RWPE2 (cell line): Measurements from ENCODE around the gene SDHA.

Experiments used
- ATAC-seq: fragments of 200-7000 bp; cut with Tn5 transposase; 3 replicates; pipeline ENCODE4 v1.9.1; 2021; ENCODE audit warnings: low read depth
- DNase-seq: peaks from one replicate; pipeline ENCODE4 v3.0.0-alpha.2; 2020; ENCODE audit warnings: low spot score
- H3K27ac ChIP-seq: fragments of 450-650 bp; 2 replicates; pipeline ENCODE4 v1.5.1; 2017; ENCODE audit warnings: mild to moderate bottlenecking; ENCODE audit not compliant: poor library complexity, severe bottlenecking
- H3K27me3 ChIP-seq: fragments of 250-450 bp; sonication (Bioruptor Pico); 2 replicates; pipeline ENCODE4 v1.5.1; 2021; ENCODE audit warnings: mild to moderate bottlenecking, moderate library complexity; ENCODE audit not compliant: insufficient read depth, poor library complexity, severe bottlenecking
- H3K36me3 ChIP-seq: fragments of 250-450 bp; sonication (Bioruptor Pico); 2 replicates; pipeline ENCODE4 v1.5.1; 2020; ENCODE audit warnings: low read depth, mild to moderate bottlenecking, moderate library complexity
- H3K4me1 ChIP-seq: fragments of 250-450 bp; sonication (Bioruptor Pico); 2 replicates; pipeline ENCODE4 v1.5.1; 2021; ENCODE audit warnings: mild to moderate bottlenecking, moderate library complexity; ENCODE audit not compliant: insufficient read depth, poor library complexity, severe bottlenecking
- H3K4me3 ChIP-seq: fragments of 250-450 bp; sonication (Bioruptor Pico); 2 replicates; pipeline ENCODE4 v1.5.1; 2021; ENCODE audit warnings: mild to moderate bottlenecking, moderate library complexity; ENCODE audit not compliant: severe bottlenecking
- H3K9me3 ChIP-seq: fragments of 250-450 bp; sonication (Bioruptor Pico); 2 replicates; pipeline ENCODE4 v1.5.1; 2021; ENCODE audit warnings: mild to moderate bottlenecking, moderate library complexity; ENCODE audit not compliant: severe bottlenecking
- TF ChIP-seq, protein P1 (sequence below): fragments of 450-650 bp; IDR thresholded peaks from one replicate; pipeline ENCODE4 v1.5.1; 2017; ENCODE audit warnings: mild to moderate bottlenecking, moderate library complexity; ENCODE audit not compliant: poor library complexity, severe bottlenecking

Gene SDHA

DNA sequence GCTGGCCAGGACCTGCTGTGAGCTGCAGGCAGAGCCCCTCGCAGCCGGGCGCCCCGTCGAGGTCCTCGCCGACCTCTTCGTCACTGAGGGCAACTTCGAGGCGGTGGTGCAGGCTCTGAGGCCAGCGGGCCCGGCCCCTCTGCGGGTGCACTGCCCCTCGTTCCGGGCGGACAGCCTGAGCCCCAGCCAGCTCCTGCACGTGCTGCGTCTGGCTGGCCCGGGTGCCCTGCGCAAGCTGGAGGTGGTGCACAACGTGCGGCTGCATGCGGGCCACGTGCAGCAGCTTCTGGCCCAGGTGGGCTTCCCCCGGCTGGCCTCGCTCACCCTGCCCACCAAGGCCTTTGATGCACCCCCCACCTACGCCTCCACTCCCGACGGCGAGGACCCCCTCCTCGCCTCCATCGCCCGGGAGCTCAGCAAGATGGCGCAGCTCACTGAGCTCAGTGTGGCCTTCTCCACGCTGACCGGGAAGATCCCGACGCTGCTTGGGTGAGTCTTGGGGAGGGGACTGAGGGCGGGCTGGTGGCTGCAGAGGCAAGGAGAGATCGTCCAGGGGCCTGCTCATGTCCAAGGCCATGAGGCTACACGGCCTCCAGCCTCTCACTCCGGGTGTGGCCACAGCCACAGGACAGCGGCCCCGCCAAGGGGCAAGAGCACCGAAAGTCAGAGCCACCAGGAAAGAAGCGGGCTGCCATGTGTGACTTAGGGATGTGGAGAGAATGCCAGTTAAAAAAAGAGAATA, 26.0 kb upstream of the SDHA start:
- Histone ChIP-seq H3K27ac (no peak overlapping the region), H3K4me3 (no peak overlapping the region), H3K9me3 (no peaks in the 10 kb centered on the region), H3K27me3 (peaks cover 7% of the 10 kb centered on the region), H3K4me1 (no peaks in the 10 kb centered on the region), H3K36me3 (no peaks in the 10 kb centered on the region)
- TF ChIP-seq, protein P1, sequence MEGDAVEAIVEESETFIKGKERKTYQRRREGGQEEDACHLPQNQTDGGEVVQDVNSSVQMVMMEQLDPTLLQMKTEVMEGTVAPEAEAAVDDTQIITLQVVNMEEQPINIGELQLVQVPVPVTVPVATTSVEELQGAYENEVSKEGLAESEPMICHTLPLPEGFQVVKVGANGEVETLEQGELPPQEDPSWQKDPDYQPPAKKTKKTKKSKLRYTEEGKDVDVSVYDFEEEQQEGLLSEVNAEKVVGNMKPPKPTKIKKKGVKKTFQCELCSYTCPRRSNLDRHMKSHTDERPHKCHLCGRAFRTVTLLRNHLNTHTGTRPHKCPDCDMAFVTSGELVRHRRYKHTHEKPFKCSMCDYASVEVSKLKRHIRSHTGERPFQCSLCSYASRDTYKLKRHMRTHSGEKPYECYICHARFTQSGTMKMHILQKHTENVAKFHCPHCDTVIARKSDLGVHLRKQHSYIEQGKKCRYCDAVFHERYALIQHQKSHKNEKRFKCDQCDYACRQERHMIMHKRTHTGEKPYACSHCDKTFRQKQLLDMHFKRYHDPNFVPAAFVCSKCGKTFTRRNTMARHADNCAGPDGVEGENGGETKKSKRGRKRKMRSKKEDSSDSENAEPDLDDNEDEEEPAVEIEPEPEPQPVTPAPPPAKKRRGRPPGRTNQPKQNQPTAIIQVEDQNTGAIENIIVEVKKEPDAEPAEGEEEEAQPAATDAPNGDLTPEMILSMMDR: no peak
- ATAC-seq (no peak), DNase-seq (peak; percentile 68)

DNA sequence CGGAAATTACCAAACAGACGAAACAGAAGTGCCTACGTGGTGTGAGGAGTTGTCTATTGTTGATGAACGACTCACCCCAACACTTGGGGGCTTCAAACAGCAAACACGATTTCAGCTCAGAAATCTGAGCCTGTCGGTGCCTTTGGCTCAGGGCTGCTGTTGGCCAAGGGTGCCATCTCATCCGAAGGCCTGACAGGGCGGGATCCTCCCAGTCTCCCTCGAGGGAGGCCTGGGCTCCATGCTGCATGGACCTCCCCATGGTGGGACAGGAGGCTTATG, 25.5 kb upstream of the SDHA start:
- Histone ChIP-seq H3K27ac (no peak overlapping the region), H3K4me1 (no peaks in the 10 kb centered on the region), H3K27me3 (peaks cover 7% of the 10 kb centered on the region), H3K9me3 (no peaks in the 10 kb centered on the region), H3K4me3 (no peak overlapping the region), H3K36me3 (no peaks in the 10 kb centered on the region)
- DNase-seq (peak; percentile 54), ATAC-seq (no peak)
- TF ChIP-seq, protein P1: no peak

DNA sequence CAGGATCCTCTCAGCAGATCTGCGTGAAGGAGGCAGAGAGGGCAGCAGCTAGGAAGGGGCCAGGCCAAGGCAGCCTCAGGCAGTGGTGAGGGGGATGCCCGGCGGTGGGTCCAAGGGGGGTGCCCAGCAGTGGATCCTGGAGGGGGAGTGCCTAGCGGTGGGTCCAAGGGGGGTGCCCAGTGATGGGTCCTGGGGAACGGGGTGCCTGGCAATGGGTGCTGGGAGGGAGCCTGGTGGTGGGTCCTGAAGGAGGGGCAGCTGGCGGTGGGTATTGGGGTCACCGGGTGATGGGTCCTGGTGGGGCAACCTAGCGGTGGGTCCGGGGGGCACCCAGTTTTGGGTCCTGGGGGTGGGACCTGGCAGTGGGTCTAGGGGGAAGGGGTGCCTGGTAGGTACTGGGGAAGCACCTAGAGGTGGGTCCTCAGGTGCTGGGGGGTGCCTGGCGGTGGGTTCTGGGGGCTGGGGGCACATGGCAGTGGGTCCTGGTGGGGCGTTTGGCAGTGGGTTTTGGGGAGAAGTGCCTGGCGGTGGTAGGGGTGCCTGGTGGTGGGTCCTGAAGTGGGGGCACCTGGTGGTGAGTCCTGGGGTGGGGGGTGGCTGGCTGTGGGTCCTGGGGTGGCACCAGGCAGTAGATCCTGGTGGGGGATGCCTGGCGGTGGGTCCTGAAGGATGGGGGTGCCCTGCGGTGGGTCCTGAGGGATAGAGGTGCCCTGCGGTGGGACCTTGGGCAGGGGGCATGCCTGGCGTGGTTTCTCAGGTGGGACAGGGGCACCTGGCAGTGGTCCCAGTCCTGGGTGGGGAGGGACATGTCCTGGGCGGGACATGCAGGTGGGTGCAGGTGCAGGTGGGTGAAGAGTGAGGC, 24.9 kb upstream of the SDHA start:
- Histone ChIP-seq H3K4me1 (no peaks in the 10 kb centered on the region), H3K27ac (no peak overlapping the region), H3K4me3 (no peak overlapping the region), H3K36me3 (no peaks in the 10 kb centered on the region), H3K9me3 (no peaks in the 10 kb centered on the region), H3K27me3 (peaks cover 7% of the 10 kb centered on the region)
- DNase-seq (no peak), ATAC-seq (no peak)
- TF ChIP-seq, protein P1: no peak

GRCh38 chr5:194102-194501, 24.0 kb upstream of the SDHA start:
- no peak for DNase-seq
- no peaks in the 10 kb centered on the region for H3K36me3 ChIP-seq
- peaks cover 7% of the 10 kb centered on the region for H3K27me3 ChIP-seq
- no peak overlapping the region for H3K27ac ChIP-seq
- ATAC-seq: no peak
- TF ChIP-seq, protein P1: no peak
- no peak overlapping the region for H3K4me3 ChIP-seq
- no peaks in the 10 kb centered on the region for H3K4me1 ChIP-seq
- H3K9me3 ChIP-seq: no peaks in the 10 kb centered on the region
